WTC11 (cell line): ENCODE measurements around the gene EZR.

ENCODE experiments used
- CBFB ChIP-seq: sonication (generic); formaldehyde crosslinking; IDR thresholded peaks from 2 replicates; pipeline ENCODE4 v1.8.1; 2022; ENCODE audit warnings: mild to moderate bottlenecking, low read depth, missing genetic modification reagents
- CREB1 ChIP-seq: sonication (generic); formaldehyde crosslinking; IDR thresholded peaks from 2 replicates; pipeline ENCODE4 v1.8.0; 2023; ENCODE audit warnings: mild to moderate bottlenecking, missing genetic modification reagents
- CTCF ChIP-seq: fragments of 200-600 bp; IDR thresholded peaks from 2 replicates; pipeline ENCODE4 v1.8.0; 2022; ENCODE audit warnings: antibody characterized with exemption
- FOXJ3 ChIP-seq: sonication (generic); formaldehyde crosslinking; IDR thresholded peaks from 2 replicates; pipeline ENCODE4 v1.9.0; 2021; ENCODE audit warnings: missing genetic modification reagents, mild to moderate bottlenecking, borderline replicate concordance
- JUN ChIP-seq: sonication (generic); formaldehyde crosslinking; IDR thresholded peaks from 2 replicates; pipeline ENCODE4 v1.8.0; 2023; ENCODE audit warnings: mild to moderate bottlenecking, missing genetic modification reagents
- RELA ChIP-seq: sonication (generic); formaldehyde crosslinking; IDR thresholded peaks from 2 replicates; pipeline ENCODE4 v1.8.1; 2022; ENCODE audit warnings: missing genetic modification reagents, mild to moderate bottlenecking, borderline replicate concordance
- TEAD1 ChIP-seq: sonication (generic); formaldehyde crosslinking; IDR thresholded peaks from 2 replicates; pipeline ENCODE4 v1.8.0; 2022; ENCODE audit warnings: mild to moderate bottlenecking, missing genetic modification reagents
- USF2 ChIP-seq: sonication (generic); formaldehyde crosslinking; IDR thresholded peaks from 2 replicates; pipeline ENCODE4 v1.8.1; 2023; ENCODE audit warnings: mild to moderate bottlenecking, missing genetic modification reagents, moderate library complexity
- ZNF121 ChIP-seq: sonication (generic); formaldehyde crosslinking; IDR thresholded peaks from 2 replicates; pipeline ENCODE4 v1.8.0; 2023; ENCODE audit warnings: missing genetic modification reagents
- ZNF423 ChIP-seq: fragments of 250-450 bp; sonication (Bioruptor Pico); IDR thresholded peaks from 2 replicates; pipeline ENCODE4 v2.1.2; 2022; ENCODE audit warnings: mild to moderate bottlenecking, moderate library complexity

DNA sequence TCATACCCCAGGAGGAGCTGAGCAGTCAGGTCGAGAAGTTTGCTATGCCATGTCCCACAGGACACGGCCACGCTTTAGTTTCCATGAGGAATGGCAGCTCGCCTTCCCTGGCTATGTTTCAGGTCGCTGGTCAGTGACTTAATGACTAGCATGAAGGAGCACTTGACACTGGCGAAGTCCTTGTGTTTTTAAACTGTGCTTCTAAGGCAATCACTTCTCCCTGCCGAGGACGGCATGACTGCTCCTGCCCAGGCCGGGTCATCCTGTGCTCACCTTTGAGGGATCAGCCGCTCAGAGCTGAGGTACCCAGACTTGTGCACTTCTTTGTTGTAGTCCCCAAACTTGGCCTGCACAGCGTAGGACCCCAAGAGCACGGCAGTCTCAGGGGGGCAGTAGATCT is 34.1 kb downstream of the EZR start:
- no peak for TF ChIP-seq CTCF
- TF ChIP-seq ZNF121: no peak
- TF ChIP-seq TEAD1 (CRISPR knock-in tag): no peak
- no peak for TF ChIP-seq CREB1 (CRISPR knock-in tag)
- TF ChIP-seq FOXJ3 (CRISPR knock-in tag): no peak
- no peak for TF ChIP-seq JUN (CRISPR knock-in tag)
- no peak for TF ChIP-seq RELA (CRISPR knock-in tag)
- TF ChIP-seq USF2 (CRISPR knock-in tag): no peak
- TF ChIP-seq ZNF423 (CRISPR knock-in tag): no peak
- TF ChIP-seq CBFB (CRISPR knock-in tag): no peak
